H1 (cell line): ENCODE measurements around the gene MYO9B.

Source experiments
- ASH2L ChIP-seq: fragments of 200-600, 300-600 bp; sonication (generic); IDR thresholded peaks from one replicate; pipeline ENCODE4 v1.7.1; 2017; ENCODE audit warnings: low read length
- PHF8 ChIP-seq: fragments of 200-600 bp; sonication (generic); conservative IDR thresholded peaks from 2 replicates; pipeline ENCODE4 v1.7.1; 2012; ENCODE audit warnings: low read depth, mild to moderate bottlenecking, inconsistent platforms, low read length, moderate library complexity
- RFX5 ChIP-seq: IDR thresholded peaks from 2 replicates; pipeline ENCODE4 v1.6.1; 2011; ENCODE audit warnings: low read depth, low read length, improper control_type of control experiment, borderline replicate concordance
- SP1 ChIP-seq: IDR thresholded peaks from 2 replicates; pipeline ENCODE4 v1.6.1; 2011; ENCODE audit warnings: low read depth, low read length

DNA sequence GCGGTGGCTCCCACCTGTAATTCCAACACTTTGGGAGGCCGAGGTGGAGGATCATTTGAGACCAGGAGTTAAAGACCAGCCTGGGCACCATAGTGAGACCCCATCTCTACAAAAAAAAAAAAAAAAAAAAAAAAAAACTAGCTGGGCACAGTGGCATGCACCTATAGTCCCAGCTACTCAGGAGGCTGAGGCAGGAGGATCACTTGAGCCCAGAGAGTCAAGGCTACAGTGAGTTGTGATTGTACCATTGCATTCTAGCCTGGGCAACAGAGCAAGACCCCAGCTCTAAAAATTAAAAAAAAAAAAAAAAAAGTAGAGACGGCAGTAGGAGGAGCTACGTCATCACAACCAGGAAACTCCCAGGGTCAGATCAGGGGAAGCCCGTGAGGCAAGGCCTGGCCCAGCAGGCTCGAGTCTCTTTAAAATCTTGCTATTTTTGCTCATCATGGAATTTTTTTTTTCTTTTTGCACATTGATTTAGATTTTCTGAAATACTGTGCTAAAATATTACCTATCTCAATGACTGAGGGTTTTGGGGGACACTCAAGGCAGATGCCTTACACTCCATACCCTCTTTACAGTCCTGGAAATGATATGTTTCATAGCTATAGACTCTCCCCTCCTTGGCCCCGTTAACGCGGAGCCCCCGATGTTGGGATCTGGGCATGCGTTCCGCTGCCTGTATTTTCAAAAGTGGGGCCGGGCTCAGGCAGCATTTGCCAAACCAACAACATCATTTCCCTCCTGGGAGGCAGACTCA lies 95.1 kb downstream of the MYO9B start:
- no peak for TF ChIP-seq ASH2L
- no peak for TF ChIP-seq SP1
- no peak for TF ChIP-seq RFX5
- no peak for TF ChIP-seq PHF8
